GM12891 (cell line): ENCODE results near the gene SPOCK1.

Experiments used
- PAX5 ChIP-seq: IDR thresholded peaks from 2 replicates; pipeline ENCODE4 v1.6.1; 2011; ENCODE audit warnings: low read length, moderate library complexity, mild to moderate bottlenecking; ENCODE audit not compliant: insufficient read depth, severe bottlenecking
- POLR2A ChIP-seq: IDR thresholded peaks from 2 replicates; pipeline ENCODE4 v1.6.1; 2011; ENCODE audit warnings: low read depth, low read length, control low read depth
- POLR2AphosphoS5 ChIP-seq: IDR thresholded peaks from 2 replicates; pipeline ENCODE4 v1.6.1; 2011; ENCODE audit warnings: low read depth, low read length, control low read depth
- SPI1 ChIP-seq: IDR thresholded peaks from 2 replicates; pipeline ENCODE4 v1.6.1; 2011; ENCODE audit warnings: low read depth, low read length, control low read depth
- TAF1 ChIP-seq: IDR thresholded peaks from 2 replicates; pipeline ENCODE4 v1.6.1; 2011; ENCODE audit warnings: low read depth, low read length, control low read depth

DNA sequence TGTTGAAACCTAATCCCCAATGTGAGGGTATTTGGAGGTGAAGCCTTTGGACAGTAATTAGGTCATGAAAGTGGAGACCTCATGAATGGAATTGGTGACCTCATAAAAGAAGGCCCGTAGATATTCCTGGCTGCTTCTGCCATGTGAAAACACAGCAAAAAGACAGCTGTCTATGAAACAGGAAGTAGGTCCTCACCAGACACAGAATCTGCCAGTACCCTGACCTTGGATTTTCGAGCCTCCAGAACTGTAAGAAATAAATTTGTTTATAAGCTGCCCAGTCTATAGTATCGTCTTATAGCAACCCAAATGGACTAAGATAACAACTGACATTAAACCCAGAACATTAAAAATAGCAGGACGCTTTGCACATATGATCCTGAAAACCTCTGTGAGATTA, 371.1 kb downstream of the SPOCK1 start:
- TF ChIP-seq POLR2AphosphoS5 (no peak), POLR2A (no peak), PAX5 (no peak), TAF1 (no peak), SPI1 (no peak)
